GM23338 (cell line): ENCODE results near the gene BLTP2. TPM values are rescaled to one million over a fixed set of nuclear protein-coding genes. Genes with fewer than 3 reads are reported as not detected.

Source experiments
- ATAC-seq: fragments of 200-7000 bp; cut with Tn5 transposase; 3 replicates; pipeline ENCODE4 v1.9.1; 2020
- DNase-seq: peaks from one replicate; pipeline ENCODE4 v3.0.0-alpha.2; 2015; ENCODE audit warnings: low spot score
- H2AFZ ChIP-seq: fragments of 200-600 bp; sonication (generic); 2 replicates; pipeline ENCODE4 v1.8.0; 2016; ENCODE audit warnings: antibody characterized with exemption, mild to moderate bottlenecking, moderate library complexity
- H3F3A ChIP-seq: fragments of 200-600 bp; sonication (generic); replicated peaks from 2 replicates; pipeline ENCODE4 v1.8.0; 2017; ENCODE audit warnings: antibody characterized with exemption, mixed run types, low read depth
- H3K27ac ChIP-seq: fragments of 200-600 bp; sonication (generic); 2 replicates; pipeline ENCODE4 v1.6.1; 2016; ENCODE audit warnings: low read depth
- H3K27me3 ChIP-seq: fragments of 200-600 bp; sonication (generic); 2 replicates; pipeline ENCODE4 v1.8.0; 2016; ENCODE audit warnings: mild to moderate bottlenecking, mixed run types, moderate library complexity; ENCODE audit not compliant: insufficient read depth
- H3K36me3 ChIP-seq: fragments of 200-600 bp; sonication (generic); 2 replicates; pipeline ENCODE4 v1.8.0; 2016; ENCODE audit warnings: mild to moderate bottlenecking; ENCODE audit not compliant: insufficient read depth
- H3K4me1 ChIP-seq: fragments of 200-600 bp; sonication (generic); 2 replicates; pipeline ENCODE4 v1.8.0; 2016; ENCODE audit warnings: mild to moderate bottlenecking, moderate library complexity; ENCODE audit not compliant: insufficient read depth
- H3K4me2 ChIP-seq: fragments of 200-600 bp; sonication (generic); 2 replicates; pipeline ENCODE4 v1.7.1; 2017; ENCODE audit warnings: mixed run types
- H3K4me3 ChIP-seq: fragments of 200-600 bp; sonication (generic); 2 replicates; pipeline ENCODE4 v1.6.1; 2016; ENCODE audit warnings: mixed run types
- H3K79me2 ChIP-seq: fragments of 200-600 bp; sonication (generic); replicated peaks from 2 replicates; pipeline ENCODE4 v1.8.0; 2017; ENCODE audit warnings: mild to moderate bottlenecking; ENCODE audit not compliant: insufficient read depth
- H3K9me2 ChIP-seq: fragments of 200-600 bp; sonication (generic); 2 replicates; pipeline ENCODE4 v1.8.0; 2017; ENCODE audit not compliant: insufficient read depth
- H4K20me1 ChIP-seq: fragments of 200-600 bp; sonication (generic); replicated peaks from 2 replicates; pipeline ENCODE4 v1.8.0; 2017; ENCODE audit warnings: mild to moderate bottlenecking; ENCODE audit not compliant: insufficient read depth
- H3K27ac Mint-ChIP-seq: 2 replicates; pipeline ENCODE4 v1.8.0; 2020; ENCODE audit warnings: inconsistent platforms, mild to moderate bottlenecking, moderate library complexity, mixed read lengths
- H3K27me3 Mint-ChIP-seq: 3 replicates; pipeline ENCODE4 v1.8.0; 2022; ENCODE audit warnings: low read depth, mild to moderate bottlenecking, moderate library complexity, mixed read lengths, inconsistent platforms; ENCODE audit not compliant: insufficient read depth, poor library complexity
- H3K36me3 Mint-ChIP-seq: 3 replicates; pipeline ENCODE4 v1.8.0; 2021; ENCODE audit warnings: low read depth, mild to moderate bottlenecking, inconsistent platforms, moderate library complexity, mixed read lengths
- H3K4me1 Mint-ChIP-seq: 3 replicates; pipeline ENCODE4 v1.8.0; 2020; ENCODE audit warnings: mild to moderate bottlenecking, inconsistent platforms, mixed read lengths
- H3K4me3 Mint-ChIP-seq: 3 replicates; pipeline ENCODE4 v1.8.0; 2021; ENCODE audit warnings: moderate library complexity, mild to moderate bottlenecking, inconsistent platforms, mixed read lengths
- H3K9me3 Mint-ChIP-seq: 3 replicates; pipeline ENCODE4 v1.8.0; 2020; ENCODE audit warnings: moderate library complexity, mild to moderate bottlenecking, inconsistent platforms, mixed read lengths
- CREB1 ChIP-seq: fragments of 250-450 bp; sonication (Bioruptor Pico); IDR thresholded peaks from 2 replicates; pipeline ENCODE4 v1.5.0; 2020; ENCODE audit warnings: low read depth, mild to moderate bottlenecking, moderate library complexity
- CTCF ChIP-seq, 2 experiments: fragments of 200-600 bp in 1 of 2; sonication (generic) in 1 of 2; conservative IDR thresholded peaks; 2 replicates each; pipeline versions ENCODE4 v1.5.1 to v1.6.1; 2016 to 2017; ENCODE audit warnings: antibody characterized with exemption in 2 of 2, low read depth in 2 of 2, mild to moderate bottlenecking in 2 of 2, moderate library complexity in 1 of 2
- EZH2 ChIP-seq: fragments of 200-600 bp; sonication (generic); IDR thresholded peaks from one replicate; pipeline ENCODE4 v1.8.0; 2017; ENCODE audit warnings: antibody characterized with exemption, mild to moderate bottlenecking, low read depth; ENCODE audit not compliant: unreplicated experiment
- EZH2phosphoT487 ChIP-seq: fragments of 200-600 bp; sonication (generic); IDR thresholded peaks from one replicate; pipeline ENCODE4 v1.8.1; 2018; ENCODE audit warnings: antibody characterized with exemption; ENCODE audit not compliant: unreplicated experiment
- JUNB ChIP-seq: IDR thresholded peaks from one replicate; pipeline ENCODE4 v1.6.1; 2016; ENCODE audit warnings: antibody characterized with exemption; ENCODE audit not compliant: unreplicated experiment
- NANOG ChIP-seq: IDR thresholded peaks from 2 replicates; pipeline ENCODE4 v1.6.1; 2016; ENCODE audit warnings: antibody characterized with exemption, borderline replicate concordance
- REST ChIP-seq: IDR thresholded peaks from one replicate; pipeline ENCODE4 v1.6.1; 2018; ENCODE audit warnings: antibody characterized with exemption; ENCODE audit not compliant: unreplicated experiment
- STAT1 ChIP-seq: IDR thresholded peaks from one replicate; pipeline ENCODE4 v1.6.1; 2016; ENCODE audit warnings: antibody characterized with exemption; ENCODE audit not compliant: unreplicated experiment
- ZNF114 ChIP-seq: fragments of 250-450 bp; sonication (Bioruptor Pico); IDR thresholded peaks from 2 replicates; pipeline ENCODE4 v1.5.0; 2020; ENCODE audit warnings: mild to moderate bottlenecking, moderate library complexity
- ZNF331 ChIP-seq: fragments of 250-450 bp; sonication (Bioruptor Pico); IDR thresholded peaks from 2 replicates; pipeline ENCODE4 v1.5.0; 2020; ENCODE audit warnings: low read depth, mild to moderate bottlenecking, moderate library complexity
- polyA plus RNA-seq: library from polyadenylated mRNA; unstranded; fragments of >200 nt; fragmentation: Nextera tagmentation; extraction: Ambion mirVana; gene quantifications from 2 replicates; pipeline ENCODE4 v1.2.1, GENCODE V29; 2016
- total RNA-seq: library from RNA; depleted of rRNA; stranded (reverse); fragments of >200 nt; shearing (Covaris generic); gene quantifications from 2 replicates; pipeline ENCODE4 v1.2.3, GENCODE V29; 2014
- TF ChIP-seq, protein P1 (sequence below): fragments of 250-450 bp; sonication (Bioruptor Pico); IDR thresholded peaks from 2 replicates; pipeline ENCODE4 v1.5.0; 2020; ENCODE audit warnings: mild to moderate bottlenecking, moderate library complexity
- TF ChIP-seq, protein P2 (sequence below): IDR thresholded peaks from 2 replicates; pipeline ENCODE4 v1.6.1; 2016; ENCODE audit warnings: antibody characterized with exemption

BLTP2 gene
- total and polyA plus RNA-seq, 2 experiments from 2014 or later = 58.6 to 166 TPM

- TF ChIP-seq CTCF (conservative IDR thresholded peaks at IDR 0.05; ENCODE audit: low read depth in 2 of 2) (no peak), JUNB (no peak), EZH2phosphoT487 (no peak), NANOG (no peak)
These were observed 43.5 kb upstream of the BLTP2 start (continued) for GRCh38 chr17:28688481-28688880.

DNA sequence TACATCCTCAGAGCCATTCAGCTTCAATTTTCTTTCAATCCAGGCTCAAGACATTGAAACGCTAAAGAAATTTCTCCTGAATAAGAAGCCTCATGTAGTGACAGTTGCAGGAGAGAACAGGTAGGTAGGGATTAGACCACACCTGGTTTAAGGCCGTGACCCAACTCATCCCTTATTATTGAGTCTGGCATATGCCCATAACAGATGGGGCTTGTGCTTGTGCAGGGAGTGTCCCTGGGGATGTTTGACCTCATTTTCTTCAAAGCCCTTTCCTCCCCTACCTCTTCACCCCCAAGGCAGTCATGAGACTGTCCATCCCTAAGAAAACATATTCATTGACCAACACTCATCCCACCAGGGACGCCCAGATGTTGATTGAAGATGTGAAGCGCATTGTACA is 41.3 kb upstream of the BLTP2 start:
- H3K9me3 Mint-ChIP-seq = no peaks in the 10 kb centered on the region; the same call in 2 of the 3 replicates
- H3K4me1 Mint-ChIP-seq = no peaks in the 10 kb centered on the region
- H3K4me1 ChIP-seq = no peaks in the 10 kb centered on the region
- H3K27ac Mint-ChIP-seq = no peak overlapping the region
- H3K27me3 ChIP-seq = no peaks in the 10 kb centered on the region
- no peak overlapping the region for H3K4me2 ChIP-seq
- H3K79me2 ChIP-seq = no peaks in the 10 kb centered on the region
- H3K4me3 Mint-ChIP-seq = no peak overlapping the region
- no peaks in the 10 kb centered on the region for H3K9me2 ChIP-seq
- peaks cover 96% of the 10 kb centered on the region for H3K36me3 ChIP-seq
- peaks cover 10% of the 10 kb centered on the region for H3K27me3 Mint-ChIP-seq
- 0 out of 2 replicates have a peak, but pooled peaks cover 9% of the 10 kb centered on the region for H3F3A ChIP-seq
- H3K27ac ChIP-seq = no peak overlapping the region
- peaks cover 2% of the 10 kb centered on the region for H4K20me1 ChIP-seq
- peaks cover 98% of the 10 kb centered on the region for H3K36me3 Mint-ChIP-seq
- DNase-seq = no peak
- no peak for ATAC-seq
- H3K4me3 ChIP-seq = no peak overlapping the region
- H2AFZ ChIP-seq = no peak overlapping the region
- TF ChIP-seq, protein P1, sequence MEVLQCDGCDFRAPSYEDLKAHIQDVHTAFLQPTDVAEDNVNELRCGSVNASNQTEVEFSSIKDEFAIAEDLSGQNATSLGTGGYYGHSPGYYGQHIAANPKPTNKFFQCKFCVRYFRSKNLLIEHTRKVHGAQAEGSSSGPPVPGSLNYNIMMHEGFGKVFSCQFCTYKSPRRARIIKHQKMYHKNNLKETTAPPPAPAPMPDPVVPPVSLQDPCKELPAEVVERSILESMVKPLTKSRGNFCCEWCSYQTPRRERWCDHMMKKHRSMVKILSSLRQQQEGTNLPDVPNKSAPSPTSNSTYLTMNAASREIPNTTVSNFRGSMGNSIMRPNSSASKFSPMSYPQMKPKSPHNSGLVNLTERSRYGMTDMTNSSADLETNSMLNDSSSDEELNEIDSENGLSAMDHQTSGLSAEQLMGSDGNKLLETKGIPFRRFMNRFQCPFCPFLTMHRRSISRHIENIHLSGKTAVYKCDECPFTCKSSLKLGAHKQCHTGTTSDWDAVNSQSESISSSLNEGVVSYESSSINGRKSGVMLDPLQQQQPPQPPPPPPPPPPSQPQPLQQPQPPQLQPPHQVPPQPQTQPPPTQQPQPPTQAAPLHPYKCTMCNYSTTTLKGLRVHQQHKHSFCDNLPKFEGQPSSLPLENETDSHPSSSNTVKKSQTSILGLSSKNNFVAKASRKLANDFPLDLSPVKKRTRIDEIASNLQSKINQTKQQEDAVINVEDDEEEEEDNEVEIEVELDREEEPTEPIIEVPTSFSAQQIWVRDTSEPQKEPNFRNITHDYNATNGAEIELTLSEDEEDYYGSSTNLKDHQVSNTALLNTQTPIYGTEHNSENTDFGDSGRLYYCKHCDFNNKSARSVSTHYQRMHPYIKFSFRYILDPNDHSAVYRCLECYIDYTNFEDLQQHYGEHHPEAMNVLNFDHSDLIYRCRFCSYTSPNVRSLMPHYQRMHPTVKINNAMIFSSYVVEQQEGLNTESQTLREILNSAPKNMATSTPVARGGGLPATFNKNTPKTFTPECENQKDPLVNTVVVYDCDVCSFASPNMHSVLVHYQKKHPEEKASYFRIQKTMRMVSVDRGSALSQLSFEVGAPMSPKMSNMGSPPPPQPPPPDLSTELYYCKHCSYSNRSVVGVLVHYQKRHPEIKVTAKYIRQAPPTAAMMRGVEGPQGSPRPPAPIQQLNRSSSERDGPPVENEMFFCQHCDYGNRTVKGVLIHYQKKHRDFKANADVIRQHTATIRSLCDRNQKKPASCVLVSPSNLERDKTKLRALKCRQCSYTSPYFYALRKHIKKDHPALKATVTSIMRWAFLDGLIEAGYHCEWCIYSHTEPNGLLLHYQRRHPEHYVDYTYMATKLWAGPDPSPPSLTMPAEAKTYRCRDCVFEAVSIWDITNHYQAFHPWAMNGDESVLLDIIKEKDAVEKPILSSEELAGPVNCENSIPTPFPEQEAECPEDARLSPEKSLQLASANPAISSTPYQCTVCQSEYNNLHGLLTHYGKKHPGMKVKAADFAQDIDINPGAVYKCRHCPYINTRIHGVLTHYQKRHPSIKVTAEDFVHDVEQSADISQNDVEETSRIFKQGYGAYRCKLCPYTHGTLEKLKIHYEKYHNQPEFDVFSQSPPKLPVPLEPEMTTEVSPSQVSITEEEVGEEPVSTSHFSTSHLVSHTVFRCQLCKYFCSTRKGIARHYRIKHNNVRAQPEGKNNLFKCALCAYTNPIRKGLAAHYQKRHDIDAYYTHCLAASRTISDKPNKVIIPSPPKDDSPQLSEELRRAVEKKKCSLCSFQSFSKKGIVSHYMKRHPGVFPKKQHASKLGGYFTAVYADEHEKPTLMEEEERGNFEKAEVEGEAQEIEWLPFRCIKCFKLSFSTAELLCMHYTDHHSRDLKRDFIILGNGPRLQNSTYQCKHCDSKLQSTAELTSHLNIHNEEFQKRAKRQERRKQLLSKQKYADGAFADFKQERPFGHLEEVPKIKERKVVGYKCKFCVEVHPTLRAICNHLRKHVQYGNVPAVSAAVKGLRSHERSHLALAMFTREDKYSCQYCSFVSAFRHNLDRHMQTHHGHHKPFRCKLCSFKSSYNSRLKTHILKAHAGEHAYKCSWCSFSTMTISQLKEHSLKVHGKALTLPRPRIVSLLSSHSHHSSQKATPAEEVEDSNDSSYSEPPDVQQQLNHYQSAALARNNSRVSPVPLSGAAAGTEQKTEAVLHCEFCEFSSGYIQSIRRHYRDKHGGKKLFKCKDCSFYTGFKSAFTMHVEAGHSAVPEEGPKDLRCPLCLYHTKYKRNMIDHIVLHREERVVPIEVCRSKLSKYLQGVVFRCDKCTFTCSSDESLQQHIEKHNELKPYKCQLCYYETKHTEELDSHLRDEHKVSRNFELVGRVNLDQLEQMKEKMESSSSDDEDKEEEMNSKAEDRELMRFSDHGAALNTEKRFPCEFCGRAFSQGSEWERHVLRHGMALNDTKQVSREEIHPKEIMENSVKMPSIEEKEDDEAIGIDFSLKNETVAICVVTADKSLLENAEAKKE (CRISPR knock-in tag) = no peak
- TF ChIP-seq STAT1 (no peak), ZNF331 (CRISPR knock-in tag) (no peak), ZNF114 (CRISPR knock-in tag) (no peak), NANOG (no peak), REST (no peak), EZH2 (no peak), EZH2phosphoT487 (no peak), CREB1 (CRISPR knock-in tag) (no peak)
- TF ChIP-seq, protein P2, sequence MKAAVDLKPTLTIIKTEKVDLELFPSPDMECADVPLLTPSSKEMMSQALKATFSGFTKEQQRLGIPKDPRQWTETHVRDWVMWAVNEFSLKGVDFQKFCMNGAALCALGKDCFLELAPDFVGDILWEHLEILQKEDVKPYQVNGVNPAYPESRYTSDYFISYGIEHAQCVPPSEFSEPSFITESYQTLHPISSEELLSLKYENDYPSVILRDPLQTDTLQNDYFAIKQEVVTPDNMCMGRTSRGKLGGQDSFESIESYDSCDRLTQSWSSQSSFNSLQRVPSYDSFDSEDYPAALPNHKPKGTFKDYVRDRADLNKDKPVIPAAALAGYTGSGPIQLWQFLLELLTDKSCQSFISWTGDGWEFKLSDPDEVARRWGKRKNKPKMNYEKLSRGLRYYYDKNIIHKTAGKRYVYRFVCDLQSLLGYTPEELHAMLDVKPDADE = no peak
